Prostate gland (tissue), 2 donors: ENCODE data around the gene SELENOO.

Source experiments
- CTCF ChIP-seq, 4 experiments: fragments of 200-600 bp in 2 of 4; fragments of 450-650 bp in 2 of 4; sonication (generic) in 2 of 4; IDR thresholded peaks; 1 replicate in 3 of 4; 2 replicates in 1 of 4; pipeline ENCODE4 v1.5.1; 2016 to 2019; ENCODE audit warnings: antibody characterized with exemption in 4 of 4, mild to moderate bottlenecking in 2 of 4, moderate library complexity in 2 of 4
- POLR2A ChIP-seq: fragments of 450-650 bp; IDR thresholded peaks from one replicate; pipeline ENCODE4 v1.6.1; 2016; ENCODE audit warnings: antibody characterized with exemption, mild to moderate bottlenecking

GRCh38 chr22:50184004-50184901, 16.6 kb upstream of the SELENOO start:
- TF ChIP-seq CTCF (IDR thresholded peaks at IDR 0.05): no peak
- TF ChIP-seq POLR2A: no peak
